Transverse colon (tissue), 4 donors: ENCODE measurements around the gene ATG4A. TPM values are rescaled to one million over a fixed set of nuclear protein-coding genes. Genes with fewer than 3 reads are reported as not detected.

ENCODE experiments used
- DNase-seq: peaks from one replicate; pipeline ENCODE4 v3.0.0-alpha.2; 2019
- H3K27ac ChIP-seq, 4 donors: fragments of 200-600 bp; sonication (generic); 2 replicates each; pipeline ENCODE4 v1.5.1; 2016 to 2018; ENCODE audit warnings: inconsistent platforms in 4 of 4
- H3K27me3 ChIP-seq: fragments of 200-600 bp; sonication (generic); 2 replicates; pipeline ENCODE4 v1.5.1; 2017; ENCODE audit warnings: inconsistent platforms
- H3K36me3 ChIP-seq, 4 donors: fragments of 200-600 bp; sonication (generic); 2 replicates each; pipeline ENCODE4 v1.5.1; 2017 to 2019; ENCODE audit warnings: inconsistent platforms in 4 of 4
- H3K4me1 ChIP-seq, 4 donors: fragments of 200-600 bp; sonication (generic); 2 replicates each; pipeline ENCODE4 v1.5.1; 2017 to 2020; ENCODE audit warnings: inconsistent platforms in 4 of 4
- H3K4me3 ChIP-seq, 4 donors: fragments of 200-600 bp; sonication (generic); 1 replicate in 1 of 4; 2 replicates in 3 of 4; pipeline versions ENCODE4 v1.5.1 to v1.6.1; 2017 to 2019; ENCODE audit warnings: inconsistent platforms in 4 of 4
- H3K9me3 ChIP-seq, 2 donors: fragments of 200-600 bp; sonication (generic); 2 replicates each; pipeline ENCODE4 v1.5.1; 2017 to 2019; ENCODE audit warnings: inconsistent platforms in 2 of 2
- CTCF ChIP-seq, 5 experiments: fragments of 200-600 bp in 3 of 5; fragments of 450-650 bp in 2 of 5; sonication (generic) in 3 of 5; IDR thresholded peaks; 1 replicate in 2 of 5; 2 replicates in 3 of 5; pipeline ENCODE4 v1.5.1; 2016 to 2017; ENCODE audit warnings: antibody characterized with exemption in 5 of 5, inconsistent platforms in 3 of 5, mild to moderate bottlenecking in 2 of 5, moderate library complexity in 1 of 5
- EP300 ChIP-seq: sonication (generic); formaldehyde crosslinking; IDR thresholded peaks from one replicate; pipeline ENCODE4 v1.6.1; 2017; ENCODE audit warnings: antibody characterized with exemption, low read depth
- POLR2A ChIP-seq: fragments of 450-650 bp; IDR thresholded peaks from one replicate; pipeline ENCODE4 v1.6.1; 2016; ENCODE audit warnings: antibody characterized with exemption, mild to moderate bottlenecking, moderate library complexity
- POLR2AphosphoS5 ChIP-seq, 3 donors: sonication (generic); formaldehyde crosslinking; IDR thresholded peaks; one replicate each; pipeline ENCODE4 v1.6.1; 2016; ENCODE audit warnings: antibody characterized with exemption in 3 of 3
- WGBS, 2 donors: methylation state at CpG; one replicate each; pipeline ENCODE4 v1.1.5; 2018; ENCODE audit warnings: low coverage in 1 of 2; 5-methylcytosine and 5-hydroxymethylcytosine counted together
- in situ Hi-C, 4 donors: fragments of 200-750 bp; cut with MboI; loops; one replicate each; pipeline versions ENCODE4 v1.15.0 to v1.15.1; 2017; ENCODE audit warnings: low sequenced_read_pairs in 3 of 4, low pct_ligation_motif_present in 1 of 4, low pct_unique_long_range_greater_than_20kb in 1 of 4
- intact Hi-C: fragments of 100-400 bp; cut with DNase I; formaldehyde crosslinking; loops from one replicate; pipeline ENCODE4 v1.15.1; 2023; ENCODE audit warnings: low total_unique reads
- total RNA-seq, 4 donors: library from RNA; depleted of rRNA; stranded (reverse); fragments of >200 nt; gene quantifications; one replicate each; pipeline ENCODE4 v1.1.0, GENCODE V29; 2016

ATG4A gene
- total RNA-seq, 4 donors from 2014 or later, result 3.2 to 20.9 (median 13.1) TPM

GRCh38 chrX:108117988-108118387 is 26.4 kb downstream of the ATG4A start:
- Histone ChIP-seq H3K4me1 (peaks cover 0 to 8% (median 2%) of the 10 kb centered on the region in 4 donors), H3K9me3 (no peaks in the 10 kb centered on the region), H3K27me3 (no peaks in the 10 kb centered on the region), H3K4me3 (no peak overlapping the region), H3K27ac (peak overlapping the region in 3 of 4 donors; percentile 26 to 60 (median 26)), H3K36me3 (no peaks in the 10 kb centered on the region)
- 27 to 59% methylated on average over 3 of the region's 3 CpGs for WGBS, 2 donors
- peak; percentile 20 for DNase-seq
- in situ Hi-C loops, result no loop called here
- intact Hi-C loops, result no loop called here
- TF ChIP-seq EP300 (no peak), POLR2AphosphoS5 (IDR thresholded peaks at IDR 0.05) (peak in 2 of 3 donors; percentile 39 to 58)

GRCh38 chrX:108121291-108121690 is 29.7 kb downstream of the ATG4A start:
- Histone ChIP-seq H3K4me1 (peaks cover 0 to 8% (median 2%) of the 10 kb centered on the region in 4 donors), H3K27ac (no peak overlapping the region), H3K27me3 (no peaks in the 10 kb centered on the region), H3K36me3 (no peaks in the 10 kb centered on the region), H3K9me3 (no peaks in the 10 kb centered on the region), H3K4me3 (no peak overlapping the region)
- no peak for TF ChIP-seq CTCF (IDR thresholded peaks at IDR 0.05)
- no peak for TF ChIP-seq EP300
- TF ChIP-seq POLR2A, result no peak
- no peak for TF ChIP-seq POLR2AphosphoS5 (IDR thresholded peaks at IDR 0.05)
- WGBS, 2 donors, result 45% methylated on average over 3 of the region's 3 CpGs; no CpG with 5 or more reads in 1 of the 2 donors
- intact Hi-C loops (no loop called here), in situ Hi-C loops (no loop called here)
- no peak for DNase-seq

- Histone ChIP-seq H3K4me1 (peaks cover 0 to 8% (median 2%) of the 10 kb centered on the region in 4 donors), H3K27me3 (no peaks in the 10 kb centered on the region), H3K36me3 (no peaks in the 10 kb centered on the region), H3K9me3 (no peaks in the 10 kb centered on the region), H3K27ac (no peak overlapping the region), H3K4me3 (no peak overlapping the region)
- 79% methylated on average over 2 of the region's 2 CpGs; no CpG with 5 or more reads in 1 of the 2 donors for WGBS, 2 donors
- DNase-seq, result no peak
- in situ Hi-C loops, result no loop called here
- no peak for TF ChIP-seq POLR2A
- no peak for TF ChIP-seq POLR2AphosphoS5 (IDR thresholded peaks at IDR 0.05)
- no peak for TF ChIP-seq EP300
- TF ChIP-seq CTCF (IDR thresholded peaks at IDR 0.05), result no peak
- intact Hi-C loops, result no loop called here
Measured at GRCh38 chrX:108122748-108123147, 31.2 kb downstream of the ATG4A start.

- no peak overlapping the region for H3K4me3 ChIP-seq
- H3K27ac ChIP-seq, result no peak overlapping the region
- no peaks in the 10 kb centered on the region for H3K36me3 ChIP-seq
- DNase-seq, result no peak
- in situ Hi-C loops (no loop called here), intact Hi-C loops (no loop called here)
- no peak for TF ChIP-seq EP300
- TF ChIP-seq POLR2A, result no peak
- no peak for TF ChIP-seq CTCF (IDR thresholded peaks at IDR 0.05)
- no peak for TF ChIP-seq POLR2AphosphoS5 (IDR thresholded peaks at IDR 0.05)
- H3K27me3 ChIP-seq, result no peaks in the 10 kb centered on the region
- WGBS, 2 donors, result 74 to 100% methylated on average over 1 to 3 of the region's 3 CpGs
- H3K9me3 ChIP-seq, result no peaks in the 10 kb centered on the region
- H3K4me1 ChIP-seq, result peaks cover 0 to 2% (median 0%) of the 10 kb centered on the region in 4 donors
Measured at GRCh38 chrX:108123591-108124366, 32.2 kb downstream of the ATG4A start.
